ENCODE measurements around the gene LSP1. TPM values are rescaled to one million over a fixed set of nuclear protein-coding genes. Genes with fewer than 3 reads are reported as not detected.

The LSP1 gene
- total and polyA plus RNA-seq, 2 of the 4 experiments (the other 2 are of a cell fraction): not detected

GRCh38 chr11:1847926-1848639 is 4.8 kb upstream of the LSP1 start:
- Histone ChIP-seq H3K4ac (ENCODE audit: low read depth, low read length) (no peak overlapping the region), H4K20me1 (ENCODE audit: insufficient read depth, low read length) (no peaks in the 10 kb centered on the region), H2AK9ac (replicated peaks; ENCODE audit: low read depth, low read length, poor library complexity) (no peak overlapping the region), H3K4me2 (ENCODE audit: low read depth, low read length) (no peak overlapping the region), H3K23ac (ENCODE audit: low read depth, low read length) (no peak overlapping the region), H3K56ac (ENCODE audit: extremely low read depth, insufficient read depth, low read length) (no peak overlapping the region), H2BK120ac (ENCODE audit: low read depth, low read length) (no peak overlapping the region), H3K9me1 (ENCODE audit: insufficient read depth, low read length) (no peaks in the 10 kb centered on the region), H2BK5ac (ENCODE audit: low read depth, low read length, poor library complexity, severe bottlenecking) (no peak overlapping the region), H2BK15ac (ENCODE audit: low read depth, low read length) (no peak overlapping the region), H3K14ac (replicated peaks; ENCODE audit: low read depth, low read length) (no peak overlapping the region), H3K27me3 (ENCODE audit: control insufficient read depth, insufficient read depth, low read length) (peaks cover 57% of the 10 kb centered on the region), H3K18ac (ENCODE audit: low read depth, low read length) (no peak overlapping the region), H3K4me3 (ENCODE audit: insufficient read depth, low read depth, low read length) (no peak overlapping the region), H4K91ac (ENCODE audit: insufficient read depth, low read depth, low read length) (no peak overlapping the region), H2AK5ac (ENCODE audit: low read depth, low read length) (no peak overlapping the region), H3K36me3 (ENCODE audit: control insufficient read depth, insufficient read depth, low read length) (no peaks in the 10 kb centered on the region), H3K27ac (ENCODE audit: insufficient read depth, low read length) (no peak overlapping the region), H2BK20ac (ENCODE audit: low read depth, low read length) (no peak overlapping the region), H4K5ac (ENCODE audit: low read depth, low read length) (no peak overlapping the region), H3K9me3 (ENCODE audit: control insufficient read depth, insufficient read depth, low read length) (no peaks in the 10 kb centered on the region), H4K8ac (ENCODE audit: low read depth in 2 of 2, low read length in 2 of 2) (no peak overlapping the region), H3K9ac (ENCODE audit: low read depth, low read length) (no peak overlapping the region), H3K79me1 (ENCODE audit: low read depth in 1 of 2, low read length in 2 of 2) (no peaks in the 10 kb centered on the region), H3K4me1 (ENCODE audit: control insufficient read depth, insufficient read depth, low read length) (no peaks in the 10 kb centered on the region), H2AFZ (replicated peaks; ENCODE audit: low read length, poor library complexity) (no peak overlapping the region)
- DNase-seq (no peak), ATAC-seq (ENCODE audit: low read depth) (no peak)
- ChIA-PET CTCF (no interaction called here), POLR2A (ENCODE audit: unreplicated experiment) (no interaction called here)
- dilution Hi-C loops (cut with HindIII; ENCODE audit: low sequenced_read_pairs, unreplicated experiment): no loop called here
- in situ Hi-C loops (cut with MboI; ENCODE audit: low sequenced_read_pairs): no loop called here
- intact Hi-C loops (cut with micrococcal nuclease): no loop called here
- no TSS peak for BruUV-seq (replicated peaks)
- TF ChIP-seq FOS (IDR thresholded peaks at IDR 0.05; ENCODE audit: low read depth, low read length) (no peak), CTCF (conservative IDR thresholded peaks at IDR 0.05; ENCODE audit: low read depth, low read length) (no peak), MXI1 (IDR thresholded peaks at IDR 0.05; ENCODE audit: borderline replicate concordance, low read depth, low read length) (no peak), CEBPB (IDR thresholded peaks at IDR 0.05; ENCODE audit: low read depth, low read length) (no peak), RCOR1 (IDR thresholded peaks at IDR 0.05; ENCODE audit: insufficient replicate concordance, low read length) (no peak), CHD1 (IDR thresholded peaks at IDR 0.05; ENCODE audit: low read depth, low read length) (no peak), MAZ (IDR thresholded peaks at IDR 0.05; ENCODE audit: borderline replicate concordance, low read depth, low read length) (no peak), RFX5 (IDR thresholded peaks at IDR 0.05; ENCODE audit: low read depth, low read length) (no peak), ELK1 (IDR thresholded peaks at IDR 0.05; ENCODE audit: borderline replicate concordance, low read depth, low read length) (no peak), BHLHE40 (IDR thresholded peaks at IDR 0.05; ENCODE audit: low read depth, low read length) (no peak), NFE2L2 (IDR thresholded peaks at IDR 0.05; ENCODE audit: low read depth, low read length) (no peak), SMC3 (IDR thresholded peaks at IDR 0.05; ENCODE audit: low read depth, low read length) (no peak), POLR2A (IDR thresholded peaks at IDR 0.05; ENCODE audit: low read depth, low read length) (no peak), MAFK (IDR thresholded peaks at IDR 0.05; ENCODE audit: low read depth, low read length) (no peak)
- 86% methylated on average over 4 of the region's 18 CpGs; no CpG with 5 or more reads in 1 of the 2 experiments for WGBS, 2 experiments (ENCODE audit: extremely low coverage in 2 of 2, insufficient read length in 1 of 2)
